ENCODE results near the gene NFX1. TPM values are rescaled to one million over a fixed set of nuclear protein-coding genes. Genes with fewer than 3 reads are reported as not detected.

The NFX1 gene
- total and polyA plus RNA-seq, 9 of the 15 experiments (the other 6 are each of a cell fraction or from before 2014, with no cell fraction given) = 8.8 to 38.9 (median 26.8) TPM

- TF ChIP-seq RREB1 (CRISPR knock-in tag; IDR thresholded peaks at IDR 0.05) (no peak), ZBTB43 (CRISPR knock-in tag; IDR thresholded peaks at IDR 0.05) (no peak), GTF2B (IDR thresholded peaks at IDR 0.05; ENCODE audit: extremely low read depth, insufficient read length) (no peak), ZBTB11 (CRISPR knock-in tag; IDR thresholded peaks at IDR 0.05) (no peak), HOXB6 (CRISPR knock-in tag; IDR thresholded peaks at IDR 0.05; ENCODE audit: borderline replicate concordance) (no peak), ZNF146 (CRISPR knock-in tag; IDR thresholded peaks at IDR 0.05; ENCODE audit: unreplicated experiment) (no peak), CSDE1 (IDR thresholded peaks at IDR 0.05) (no peak), ZNF780A (CRISPR knock-in tag; IDR thresholded peaks at IDR 0.05) (no peak), ATF1 (CRISPR knock-in tag; IDR thresholded peaks at IDR 0.05) (no peak), ATF1 (tag; IDR thresholded peaks at IDR 0.05) (no peak), ZSCAN29 (IDR thresholded peaks at IDR 0.05) (no peak), MAFG (tag; conservative IDR thresholded peaks at IDR 0.05) (no peak), MLX (CRISPR knock-in tag; conservative IDR thresholded peaks at IDR 0.05) (no peak), HDAC6 (IDR thresholded peaks at IDR 0.05; ENCODE audit: low read depth, low read length) (no peak)
Measured at GRCh38 chr9:33374634-33375237, 84.4 kb downstream of the NFX1 start (continued).

All from K562 (cell line).